ENCODE results near the gene SLC4A5.

DNA sequence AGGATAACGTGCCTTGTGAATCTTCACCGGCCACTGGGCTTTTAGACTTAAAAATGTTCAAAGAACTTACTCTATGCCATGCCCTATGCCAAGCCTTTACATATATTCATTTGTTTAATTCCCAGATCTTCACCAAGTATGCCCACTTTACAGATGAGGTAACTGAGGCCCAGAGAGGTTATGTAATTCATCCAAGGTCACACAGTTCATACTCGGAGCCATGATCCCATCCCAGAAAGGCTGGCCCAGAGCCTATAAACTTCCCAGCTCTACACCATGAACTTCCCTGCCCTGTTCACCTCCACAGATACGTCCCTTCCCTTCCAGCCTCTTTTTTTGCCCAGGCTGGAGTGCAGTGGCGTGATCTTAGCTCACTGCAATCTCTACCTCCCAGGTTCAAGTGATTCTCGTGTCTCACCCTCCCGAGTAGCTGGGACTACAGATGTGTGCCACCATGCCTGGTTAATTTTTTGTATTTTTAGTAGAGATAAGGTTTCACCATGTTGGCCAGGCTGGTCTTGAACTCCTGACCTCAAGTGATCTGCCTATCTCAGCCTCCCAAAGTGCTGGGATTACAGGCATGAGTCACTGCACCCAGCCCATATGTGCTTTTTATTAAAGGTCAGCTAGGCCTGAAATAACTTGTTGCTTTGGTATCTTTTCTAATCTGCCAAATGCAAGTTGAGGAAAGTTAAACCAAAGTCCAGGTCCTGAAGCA is 100.7 kb downstream of the SLC4A5 start:
- TF ChIP-seq POLR2AphosphoS5 (IDR thresholded peaks at IDR 0.05; ENCODE audit: low read depth, low read length) (no peak), NFIC (IDR thresholded peaks at IDR 0.05; ENCODE audit: borderline replicate concordance) (no peak), FOXM1 (IDR thresholded peaks at IDR 0.05; ENCODE audit: low read depth) (no peak), TAF1 (IDR thresholded peaks at IDR 0.05; ENCODE audit: borderline replicate concordance, low read depth, low read length) (no peak), YY1 (IDR thresholded peaks at IDR 0.05; ENCODE audit: low read depth) (no peak), RCOR1 (IDR thresholded peaks at IDR 0.05; ENCODE audit: low read length) (no peak), MEF2A (IDR thresholded peaks at IDR 0.05; ENCODE audit: borderline replicate concordance, low read depth) (no peak), EP300 (IDR thresholded peaks at IDR 0.05; ENCODE audit: borderline replicate concordance in 1 of 2, low read depth in 1 of 2, low read length in 1 of 2) (no peak), RAD21 (IDR thresholded peaks at IDR 0.05; ENCODE audit: low read length) (no peak), EZH2phosphoT487 (IDR thresholded peaks at IDR 0.05; ENCODE audit: borderline replicate concordance, low read depth) (no peak), NRF1 (IDR thresholded peaks at IDR 0.05; ENCODE audit: low read depth, low read length) (no peak)
- TF ChIP-seq, protein P1, sequence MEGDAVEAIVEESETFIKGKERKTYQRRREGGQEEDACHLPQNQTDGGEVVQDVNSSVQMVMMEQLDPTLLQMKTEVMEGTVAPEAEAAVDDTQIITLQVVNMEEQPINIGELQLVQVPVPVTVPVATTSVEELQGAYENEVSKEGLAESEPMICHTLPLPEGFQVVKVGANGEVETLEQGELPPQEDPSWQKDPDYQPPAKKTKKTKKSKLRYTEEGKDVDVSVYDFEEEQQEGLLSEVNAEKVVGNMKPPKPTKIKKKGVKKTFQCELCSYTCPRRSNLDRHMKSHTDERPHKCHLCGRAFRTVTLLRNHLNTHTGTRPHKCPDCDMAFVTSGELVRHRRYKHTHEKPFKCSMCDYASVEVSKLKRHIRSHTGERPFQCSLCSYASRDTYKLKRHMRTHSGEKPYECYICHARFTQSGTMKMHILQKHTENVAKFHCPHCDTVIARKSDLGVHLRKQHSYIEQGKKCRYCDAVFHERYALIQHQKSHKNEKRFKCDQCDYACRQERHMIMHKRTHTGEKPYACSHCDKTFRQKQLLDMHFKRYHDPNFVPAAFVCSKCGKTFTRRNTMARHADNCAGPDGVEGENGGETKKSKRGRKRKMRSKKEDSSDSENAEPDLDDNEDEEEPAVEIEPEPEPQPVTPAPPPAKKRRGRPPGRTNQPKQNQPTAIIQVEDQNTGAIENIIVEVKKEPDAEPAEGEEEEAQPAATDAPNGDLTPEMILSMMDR (IDR thresholded peaks at IDR 0.05): no peak
- TF ChIP-seq, protein P2, sequence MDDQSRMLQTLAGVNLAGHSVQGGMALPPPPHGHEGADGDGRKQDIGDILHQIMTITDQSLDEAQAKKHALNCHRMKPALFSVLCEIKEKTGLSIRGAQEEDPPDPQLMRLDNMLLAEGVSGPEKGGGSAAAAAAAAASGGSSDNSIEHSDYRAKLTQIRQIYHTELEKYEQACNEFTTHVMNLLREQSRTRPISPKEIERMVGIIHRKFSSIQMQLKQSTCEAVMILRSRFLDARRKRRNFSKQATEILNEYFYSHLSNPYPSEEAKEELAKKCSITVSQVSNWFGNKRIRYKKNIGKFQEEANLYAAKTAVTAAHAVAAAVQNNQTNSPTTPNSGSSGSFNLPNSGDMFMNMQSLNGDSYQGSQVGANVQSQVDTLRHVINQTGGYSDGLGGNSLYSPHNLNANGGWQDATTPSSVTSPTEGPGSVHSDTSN (IDR thresholded peaks at IDR 0.05): no peak
- TF ChIP-seq, protein P3, sequence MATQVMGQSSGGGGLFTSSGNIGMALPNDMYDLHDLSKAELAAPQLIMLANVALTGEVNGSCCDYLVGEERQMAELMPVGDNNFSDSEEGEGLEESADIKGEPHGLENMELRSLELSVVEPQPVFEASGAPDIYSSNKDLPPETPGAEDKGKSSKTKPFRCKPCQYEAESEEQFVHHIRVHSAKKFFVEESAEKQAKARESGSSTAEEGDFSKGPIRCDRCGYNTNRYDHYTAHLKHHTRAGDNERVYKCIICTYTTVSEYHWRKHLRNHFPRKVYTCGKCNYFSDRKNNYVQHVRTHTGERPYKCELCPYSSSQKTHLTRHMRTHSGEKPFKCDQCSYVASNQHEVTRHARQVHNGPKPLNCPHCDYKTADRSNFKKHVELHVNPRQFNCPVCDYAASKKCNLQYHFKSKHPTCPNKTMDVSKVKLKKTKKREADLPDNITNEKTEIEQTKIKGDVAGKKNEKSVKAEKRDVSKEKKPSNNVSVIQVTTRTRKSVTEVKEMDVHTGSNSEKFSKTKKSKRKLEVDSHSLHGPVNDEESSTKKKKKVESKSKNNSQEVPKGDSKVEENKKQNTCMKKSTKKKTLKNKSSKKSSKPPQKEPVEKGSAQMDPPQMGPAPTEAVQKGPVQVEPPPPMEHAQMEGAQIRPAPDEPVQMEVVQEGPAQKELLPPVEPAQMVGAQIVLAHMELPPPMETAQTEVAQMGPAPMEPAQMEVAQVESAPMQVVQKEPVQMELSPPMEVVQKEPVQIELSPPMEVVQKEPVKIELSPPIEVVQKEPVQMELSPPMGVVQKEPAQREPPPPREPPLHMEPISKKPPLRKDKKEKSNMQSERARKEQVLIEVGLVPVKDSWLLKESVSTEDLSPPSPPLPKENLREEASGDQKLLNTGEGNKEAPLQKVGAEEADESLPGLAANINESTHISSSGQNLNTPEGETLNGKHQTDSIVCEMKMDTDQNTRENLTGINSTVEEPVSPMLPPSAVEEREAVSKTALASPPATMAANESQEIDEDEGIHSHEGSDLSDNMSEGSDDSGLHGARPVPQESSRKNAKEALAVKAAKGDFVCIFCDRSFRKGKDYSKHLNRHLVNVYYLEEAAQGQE (IDR thresholded peaks at IDR 0.05; ENCODE audit: low read depth, low read length): no peak
